Naive thymus-derived CD8-positive, alpha-beta T cell (primary cell): ENCODE results near the gene PHACTR3. TPM values are rescaled to one million over a fixed set of nuclear protein-coding genes. Genes with fewer than 3 reads are reported as not detected.

ENCODE experiments used
- ATAC-seq, 2 donors: fragments of 150-1000 bp; cut with Tn5 transposase in 1 of 2; sonication (Bioruptor Pico), chemical (Tn5 transposase) in 1 of 2; 1 replicate in 1 of 2; 2 replicates in 1 of 2; pipeline ENCODE4 v1.10.0; 2021; ENCODE audit warnings: mild to moderate bottlenecking in 2 of 2, moderate library complexity in 2 of 2
- POLR2A ChIA-PET: fragments of 350-600 bp; sonication (Branson Sonifier 250); formaldehyde crosslinking; loops from one replicate; lab custom pipeline; 2021; ENCODE audit warnings: antibody characterized with exemption; lab: Charles Lee
- DNase-seq, 10 donors: peaks; one replicate each; pipeline versions ENCODE4 v3.0.0 to v3.0.0-alpha.2; 2020 to 2022
- H3K27ac Mint-ChIP-seq, 10 donors: one replicate each; pipeline ENCODE4 v1.8.0; 2020 to 2022; ENCODE audit warnings: mild to moderate bottlenecking in 10 of 10, mixed read lengths in 10 of 10, moderate library complexity in 4 of 10, inconsistent platforms in 1 of 10
- H3K27me3 Mint-ChIP-seq, 5 donors: one replicate each; pipeline ENCODE4 v1.8.0; 2021 to 2022; ENCODE audit warnings: mixed read lengths in 5 of 5
- H3K36me3 Mint-ChIP-seq, 3 donors: one replicate each; pipeline ENCODE4 v1.8.0; 2020 to 2022; ENCODE audit warnings: mixed read lengths in 3 of 3, mild to moderate bottlenecking in 2 of 3, inconsistent platforms in 1 of 3
- H3K4me1 Mint-ChIP-seq, 4 donors: one replicate each; pipeline ENCODE4 v1.8.0; 2021 to 2022; ENCODE audit warnings: mixed read lengths in 4 of 4
- H3K4me3 Mint-ChIP-seq, 10 donors: one replicate each; pipeline ENCODE4 v1.8.0; 2020 to 2022; ENCODE audit warnings: mild to moderate bottlenecking in 10 of 10, mixed read lengths in 10 of 10, moderate library complexity in 6 of 10, inconsistent platforms in 1 of 10
- H3K9me3 Mint-ChIP-seq, 9 donors: one replicate each; pipeline ENCODE4 v1.8.0; 2020 to 2022; ENCODE audit warnings: mixed read lengths in 9 of 9, mild to moderate bottlenecking in 3 of 9, inconsistent platforms in 1 of 9, moderate library complexity in 1 of 9
- polyA plus RNA-seq, 3 donors: library from polyadenylated mRNA; unstranded; fragments of 300-500 nt; fragmentation: Illumina TruSeq; gene quantifications; one replicate each; pipeline ENCODE4 v1.2.3, GENCODE V29; 2021
- total RNA-seq, 8 experiments: library from RNA in 2 of 8; stranded (reverse) in 2 of 8; gene quantifications; one replicate each; pipeline ENCODE4 v1.2.3 and lab custom pipeline; 2021 to 2026

PHACTR3 gene
- total and polyA plus RNA-seq, 5 experiments from 2014 or later = not detected

DNA sequence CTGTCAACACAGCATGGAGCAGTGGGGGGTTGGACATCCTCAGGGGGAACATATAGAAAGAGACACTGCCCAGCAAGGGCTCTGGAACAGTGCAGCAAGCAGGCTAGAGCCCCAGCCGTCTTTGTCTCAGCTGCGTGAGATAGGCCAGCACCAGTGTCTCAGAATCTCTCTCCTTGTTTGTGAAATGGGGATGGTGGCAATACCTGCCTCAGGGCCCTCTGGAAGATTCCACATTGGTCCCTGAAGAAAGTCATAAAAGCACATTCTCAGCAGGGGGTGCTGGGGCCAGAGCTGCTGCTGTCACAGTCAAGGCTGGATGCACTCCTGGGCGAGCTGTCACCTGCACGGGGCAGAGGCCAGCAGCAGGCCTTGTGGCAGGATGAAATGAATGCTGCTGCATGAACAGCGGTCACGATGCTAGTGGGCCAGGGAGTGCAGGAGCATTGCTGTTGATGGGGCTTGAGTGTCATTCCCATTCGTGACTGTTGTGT, 207.4 kb downstream of the PHACTR3 start:
- no peak overlapping the region for H3K27ac Mint-ChIP-seq
- DNase-seq (peak in 1 of 10 donors; percentile 11), ATAC-seq (no peak)
- no peaks in the 10 kb centered on the region for H3K4me1 Mint-ChIP-seq
- POLR2A ChIA-PET = no interaction called here
- H3K4me3 Mint-ChIP-seq = no peak overlapping the region
- H3K27me3 Mint-ChIP-seq = peaks cover 0 to 7% (median 3%) of the 10 kb centered on the region in 5 donors
- H3K36me3 Mint-ChIP-seq = no peaks in the 10 kb centered on the region
- H3K9me3 Mint-ChIP-seq = no peaks in the 10 kb centered on the region

GRCh38 chr20:59812286-59813125, 208.2 kb downstream of the PHACTR3 start:
- Mint-ChIP-seq H3K27ac (no peak overlapping the region), H3K27me3 (peaks cover 0 to 7% (median 3%) of the 10 kb centered on the region in 5 donors), H3K36me3 (no peaks in the 10 kb centered on the region), H3K4me1 (no peaks in the 10 kb centered on the region), H3K4me3 (no peak overlapping the region), H3K9me3 (no peaks in the 10 kb centered on the region)
- DNase-seq (peak in 1 of 10 donors; percentile 8), ATAC-seq (no peak)
- POLR2A ChIA-PET = no interaction called here

DNA sequence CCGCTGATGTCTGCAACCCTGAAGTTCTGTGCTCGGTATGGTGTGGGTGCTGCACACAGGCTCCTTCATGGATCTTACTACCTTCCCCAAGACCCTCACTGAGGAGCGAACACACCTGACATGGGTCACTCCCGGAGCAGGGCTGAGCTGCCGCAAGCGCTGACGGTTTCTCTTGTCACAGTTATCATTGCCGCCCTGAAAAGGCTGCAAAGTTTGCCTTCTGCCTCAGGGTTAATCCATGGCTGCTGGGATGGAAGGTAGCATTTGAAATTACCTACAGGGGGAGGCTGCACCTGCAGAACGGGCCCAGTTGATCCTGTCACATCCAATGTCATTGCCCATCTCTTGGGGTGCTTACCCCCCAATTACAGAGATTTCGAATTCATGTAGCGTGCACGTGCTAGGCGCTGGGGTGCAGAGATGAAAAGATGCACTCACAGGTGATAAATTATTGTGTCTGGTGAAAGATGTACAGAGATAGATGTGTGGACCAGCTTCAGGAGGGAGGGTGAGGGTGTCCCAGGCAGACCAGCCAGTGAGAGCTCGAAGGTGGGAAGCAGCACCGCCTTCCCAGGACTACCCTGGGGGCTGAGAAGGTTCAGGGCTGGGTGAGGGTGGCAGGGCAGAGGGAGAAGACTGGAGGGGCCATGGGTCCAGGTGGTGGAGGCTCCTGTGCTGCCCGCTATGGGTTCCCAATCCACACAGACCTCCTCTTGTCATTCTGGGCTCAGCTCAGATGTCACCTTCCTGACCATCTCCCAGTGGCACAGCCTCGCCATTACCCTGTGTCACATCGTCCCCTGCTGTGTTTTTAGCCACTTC, 209.0 kb downstream of the PHACTR3 start:
- no peaks in the 10 kb centered on the region for H3K36me3 Mint-ChIP-seq
- H3K4me1 Mint-ChIP-seq = no peaks in the 10 kb centered on the region
- no peak overlapping the region for H3K4me3 Mint-ChIP-seq
- DNase-seq (no peak), ATAC-seq (no peak)
- H3K27ac Mint-ChIP-seq = no peak overlapping the region
- POLR2A ChIA-PET = no interaction called here
- peaks cover 0 to 7% (median 3%) of the 10 kb centered on the region in 5 donors for H3K27me3 Mint-ChIP-seq
- H3K9me3 Mint-ChIP-seq = no peaks in the 10 kb centered on the region

- Mint-ChIP-seq H3K9me3 (no peaks in the 10 kb centered on the region), H3K4me1 (no peaks in the 10 kb centered on the region), H3K36me3 (no peaks in the 10 kb centered on the region), H3K27me3 (peaks cover 2 to 16% (median 8%) of the 10 kb centered on the region in 5 donors), H3K27ac (no peak overlapping the region), H3K4me3 (no peak overlapping the region)
- no peak for ATAC-seq
- POLR2A ChIA-PET = no interaction called here
- no peak for DNase-seq
Observed at GRCh38 chr20:59813948-59814839, 209.9 kb downstream of the PHACTR3 start.

- DNase-seq (peak in 1 of 10 donors; percentile 35), ATAC-seq (no peak)
- Mint-ChIP-seq H3K27me3 (peaks cover 2 to 17% (median 8%) of the 10 kb centered on the region in 5 donors), H3K27ac (no peak overlapping the region), H3K9me3 (no peaks in the 10 kb centered on the region), H3K4me3 (no peak overlapping the region), H3K4me1 (no peaks in the 10 kb centered on the region), H3K36me3 (no peaks in the 10 kb centered on the region)
- POLR2A ChIA-PET = no interaction called here
Observed at GRCh38 chr20:59814840-59815340, 210.6 kb downstream of the PHACTR3 start.

- H3K27me3 Mint-ChIP-seq = peaks cover 4 to 26% (median 8%) of the 10 kb centered on the region in 5 donors
- H3K4me1 Mint-ChIP-seq = no peaks in the 10 kb centered on the region
- POLR2A ChIA-PET = no interaction called here
- H3K9me3 Mint-ChIP-seq = no peaks in the 10 kb centered on the region
- no peaks in the 10 kb centered on the region for H3K36me3 Mint-ChIP-seq
- H3K27ac Mint-ChIP-seq = no peak overlapping the region
- no peak overlapping the region for H3K4me3 Mint-ChIP-seq
- no peak for ATAC-seq
- no peak for DNase-seq
Observed at GRCh38 chr20:59816146-59816738, 211.9 kb downstream of the PHACTR3 start.

- no peaks in the 10 kb centered on the region for H3K4me1 Mint-ChIP-seq
- POLR2A ChIA-PET = no interaction called here
- H3K36me3 Mint-ChIP-seq = no peaks in the 10 kb centered on the region
Observed at GRCh38 chr20:59817406-59817805, 213.1 kb downstream of the PHACTR3 start.

DNA sequence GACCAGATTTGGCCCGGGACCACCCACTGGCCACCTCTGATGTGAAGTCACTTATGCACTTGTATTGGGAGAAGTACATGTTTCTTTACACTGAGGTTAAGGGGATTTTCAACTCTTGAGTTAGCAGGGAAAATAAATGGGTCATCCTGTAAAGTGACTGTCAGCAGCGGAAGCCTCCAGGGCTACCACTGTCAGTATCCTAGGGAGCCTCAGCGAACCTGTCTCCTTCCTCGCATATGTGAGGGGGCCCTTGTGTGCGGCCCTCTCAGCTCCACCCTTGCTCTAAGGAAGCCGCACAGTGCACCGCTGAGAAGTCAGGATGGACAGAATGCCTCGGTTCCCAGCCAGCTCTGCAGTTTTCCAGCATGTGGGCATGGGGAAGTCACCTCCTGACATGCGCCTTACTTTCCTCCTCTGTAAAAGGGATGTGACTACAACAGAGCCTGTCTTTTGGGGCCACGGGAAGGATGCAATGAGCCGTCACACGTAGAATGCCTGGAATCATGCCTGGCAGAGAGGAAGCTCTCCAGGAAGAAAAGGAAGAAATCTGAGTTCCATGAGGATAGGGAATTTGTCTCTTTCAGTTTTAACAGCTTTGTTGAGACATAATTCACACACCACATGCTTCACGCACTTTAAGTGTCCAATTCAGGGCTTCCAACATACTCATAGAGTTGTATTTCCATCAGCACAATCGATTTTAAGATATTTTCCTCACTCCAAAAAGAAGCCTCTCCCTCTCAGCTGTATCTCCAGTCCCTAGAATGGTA, 213.7 kb downstream of the PHACTR3 start:
- no peak for DNase-seq
- H3K4me1 Mint-ChIP-seq = no peaks in the 10 kb centered on the region
- H3K36me3 Mint-ChIP-seq = no peaks in the 10 kb centered on the region
- H3K4me3 Mint-ChIP-seq = no peak overlapping the region
- no peak overlapping the region for H3K27ac Mint-ChIP-seq
- ATAC-seq = no peak
- POLR2A ChIA-PET = no interaction called here
- no peaks in the 10 kb centered on the region for H3K9me3 Mint-ChIP-seq
- peaks cover 4 to 30% (median 11%) of the 10 kb centered on the region in 5 donors for H3K27me3 Mint-ChIP-seq

More at GRCh38 chr20:59817406-59817805, 213.1 kb downstream of the PHACTR3 start:
- peaks cover 4 to 27% (median 8%) of the 10 kb centered on the region in 5 donors for H3K27me3 Mint-ChIP-seq
- ATAC-seq (no peak), DNase-seq (no peak)
- H3K27ac Mint-ChIP-seq = no peak overlapping the region
- no peaks in the 10 kb centered on the region for H3K9me3 Mint-ChIP-seq
- no peak overlapping the region for H3K4me3 Mint-ChIP-seq

DNA sequence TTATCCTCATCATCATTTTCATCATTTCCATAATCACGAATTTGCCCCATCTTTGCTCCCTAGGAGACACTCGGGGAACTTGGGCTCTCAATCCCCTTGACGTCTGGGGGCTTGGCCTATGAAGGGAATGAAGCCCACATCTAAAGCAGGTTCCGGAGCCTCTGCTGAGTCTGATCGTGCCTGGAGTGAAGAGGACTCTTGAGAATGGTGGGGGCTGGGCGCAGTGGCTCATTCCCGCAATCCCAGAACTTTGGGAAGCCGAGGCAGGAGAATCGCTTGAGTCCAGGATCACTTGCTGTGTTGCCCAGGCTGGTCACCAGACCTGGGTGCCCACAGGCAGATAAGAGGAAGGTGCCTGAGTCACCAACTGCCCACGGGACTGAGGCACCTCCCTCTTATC, 214.6 kb downstream of the PHACTR3 start:
- Mint-ChIP-seq H3K4me1 (no peaks in the 10 kb centered on the region), H3K36me3 (no peaks in the 10 kb centered on the region), H3K27ac (no peak overlapping the region), H3K9me3 (no peaks in the 10 kb centered on the region), H3K4me3 (no peak overlapping the region), H3K27me3 (peaks cover 4 to 29% (median 11%) of the 10 kb centered on the region in 5 donors)
- POLR2A ChIA-PET = no interaction called here
- ATAC-seq = no peak
- no peak for DNase-seq

GRCh38 chr20:59819496-59820203, 215.3 kb downstream of the PHACTR3 start:
- Mint-ChIP-seq H3K36me3 (no peaks in the 10 kb centered on the region), H3K4me3 (no peak overlapping the region), H3K4me1 (no peaks in the 10 kb centered on the region), H3K27ac (no peak overlapping the region), H3K9me3 (no peaks in the 10 kb centered on the region), H3K27me3 (peaks cover 4 to 26% (median 11%) of the 10 kb centered on the region in 5 donors)
- POLR2A ChIA-PET = no interaction called here
- ATAC-seq (no peak), DNase-seq (no peak)
